ENCODE data around the gene SERF2.
A peak's percentile ranks its signal among the peaks of the same experiment; 100 is the strongest.
"Not testable (repeated sequence)": the region's sequence is repeated elsewhere in the genome, so short reads cannot be mapped to it uniquely, and the experiment has no call there.

Gene SERF2

DNA sequence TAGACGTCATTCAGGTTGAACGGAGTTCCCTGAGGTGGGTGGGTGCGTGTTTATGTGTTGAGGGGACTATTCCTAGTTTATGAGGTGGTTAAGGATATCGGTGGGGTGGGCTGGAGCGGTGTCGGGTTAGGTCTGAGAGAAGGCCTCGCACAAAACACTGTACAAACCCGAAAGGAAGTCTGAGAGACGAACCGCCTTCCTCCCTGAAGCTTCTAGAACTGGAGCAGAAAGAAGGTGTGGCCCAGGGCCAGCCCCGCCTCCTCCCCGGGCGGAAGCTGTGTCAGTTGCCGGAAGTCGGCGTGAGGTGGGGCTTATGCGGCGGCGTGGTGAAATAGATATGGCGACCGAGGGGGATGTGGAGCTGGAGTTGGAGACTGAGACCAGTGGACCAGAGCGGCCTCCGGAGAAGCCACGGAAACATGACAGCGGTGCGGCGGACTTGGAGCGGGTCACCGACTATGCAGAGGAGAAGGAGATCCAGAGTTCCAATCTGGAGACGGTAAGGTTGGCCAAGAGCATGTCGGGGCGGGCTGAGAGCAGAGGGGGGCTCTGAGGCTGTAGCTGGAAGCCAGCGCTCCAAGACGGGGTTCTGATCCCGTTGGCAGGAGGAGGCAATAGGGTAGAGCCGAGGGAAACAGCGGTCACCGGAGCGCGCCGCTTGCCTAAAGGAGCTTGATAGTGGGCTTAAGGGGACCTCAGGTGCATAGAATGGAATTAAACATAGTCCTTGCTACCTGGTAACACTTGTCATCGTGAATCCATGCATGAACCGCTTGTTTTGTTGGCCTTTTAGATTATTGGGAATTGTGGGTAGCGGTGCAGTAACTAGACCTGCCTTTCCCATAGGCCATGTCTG is 8.4 kb downstream of the SERF2 start, which contains the start of gene HYPK:
TSS of gene HYPK (plus strand) at position 314 of the 856 bp plus-strand sequence. CDS start at position 338, 24 bp downstream.
- peak; percentile 60 for DNase-seq (ENCODE audit: low read depth)
- H3K4me3 ChIP-seq (ENCODE audit: low read length): peak within 1 kb of the TSS; percentile 94
- TF ChIP-seq, protein P1, sequence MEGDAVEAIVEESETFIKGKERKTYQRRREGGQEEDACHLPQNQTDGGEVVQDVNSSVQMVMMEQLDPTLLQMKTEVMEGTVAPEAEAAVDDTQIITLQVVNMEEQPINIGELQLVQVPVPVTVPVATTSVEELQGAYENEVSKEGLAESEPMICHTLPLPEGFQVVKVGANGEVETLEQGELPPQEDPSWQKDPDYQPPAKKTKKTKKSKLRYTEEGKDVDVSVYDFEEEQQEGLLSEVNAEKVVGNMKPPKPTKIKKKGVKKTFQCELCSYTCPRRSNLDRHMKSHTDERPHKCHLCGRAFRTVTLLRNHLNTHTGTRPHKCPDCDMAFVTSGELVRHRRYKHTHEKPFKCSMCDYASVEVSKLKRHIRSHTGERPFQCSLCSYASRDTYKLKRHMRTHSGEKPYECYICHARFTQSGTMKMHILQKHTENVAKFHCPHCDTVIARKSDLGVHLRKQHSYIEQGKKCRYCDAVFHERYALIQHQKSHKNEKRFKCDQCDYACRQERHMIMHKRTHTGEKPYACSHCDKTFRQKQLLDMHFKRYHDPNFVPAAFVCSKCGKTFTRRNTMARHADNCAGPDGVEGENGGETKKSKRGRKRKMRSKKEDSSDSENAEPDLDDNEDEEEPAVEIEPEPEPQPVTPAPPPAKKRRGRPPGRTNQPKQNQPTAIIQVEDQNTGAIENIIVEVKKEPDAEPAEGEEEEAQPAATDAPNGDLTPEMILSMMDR (conservative IDR thresholded peaks at IDR 0.05; ENCODE audit: low read depth, low read length): no peak

DNA sequence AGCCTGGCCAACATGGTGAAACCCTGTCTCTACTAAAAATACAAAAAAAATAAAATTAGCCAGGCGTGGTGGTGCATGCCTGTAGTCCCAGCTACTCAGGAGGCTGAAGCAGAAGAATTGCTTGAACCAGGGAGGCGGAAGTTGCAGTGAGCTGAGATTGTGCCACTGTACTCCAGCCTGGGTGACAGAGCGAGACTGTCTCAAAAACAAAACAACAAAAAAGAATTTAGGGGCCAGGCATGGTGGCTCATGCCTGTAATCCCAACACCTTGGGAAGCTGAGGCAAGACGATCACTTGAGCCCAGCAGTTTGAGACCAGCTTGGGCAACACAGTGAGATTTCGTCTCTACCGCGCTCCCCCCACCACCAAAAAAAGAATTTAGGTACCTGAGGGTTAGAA is 10.6 kb downstream of the SERF2 start:
- DNase-seq (ENCODE audit: low read depth); H3K4me3 ChIP-seq (ENCODE audit: low read length): not testable (repeated sequence)

DNA sequence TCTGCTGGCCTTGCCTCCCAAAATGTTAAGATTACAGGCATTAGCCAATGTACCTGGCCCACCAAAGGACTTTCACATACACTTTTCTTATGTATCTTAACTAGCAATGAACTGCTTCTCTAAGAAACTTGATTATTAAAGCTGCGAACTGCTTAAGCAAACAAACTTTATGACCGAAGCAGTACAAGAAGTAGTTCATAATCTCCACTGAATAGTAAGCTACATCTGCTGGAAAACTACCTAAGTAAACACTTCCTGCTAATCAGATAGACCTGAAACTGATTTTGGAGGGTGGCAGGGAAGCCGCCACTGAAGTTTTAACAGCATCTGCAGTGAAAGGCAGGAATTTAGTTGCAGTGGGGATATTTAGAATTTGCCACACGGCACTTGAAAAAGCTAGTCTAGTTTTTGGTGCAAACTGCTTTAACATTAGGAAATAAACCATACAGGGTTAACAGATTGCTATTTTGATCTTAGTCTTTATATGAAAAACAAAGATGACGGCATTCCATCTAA is 16.4 kb downstream of the SERF2 start:
- DNase-seq (ENCODE audit: low read depth): no peak
- TF ChIP-seq, protein P1 (conservative IDR thresholded peaks at IDR 0.05; ENCODE audit: low read depth, low read length): no peak
- no peak overlapping the region for H3K4me3 ChIP-seq (ENCODE audit: low read length)

DNA sequence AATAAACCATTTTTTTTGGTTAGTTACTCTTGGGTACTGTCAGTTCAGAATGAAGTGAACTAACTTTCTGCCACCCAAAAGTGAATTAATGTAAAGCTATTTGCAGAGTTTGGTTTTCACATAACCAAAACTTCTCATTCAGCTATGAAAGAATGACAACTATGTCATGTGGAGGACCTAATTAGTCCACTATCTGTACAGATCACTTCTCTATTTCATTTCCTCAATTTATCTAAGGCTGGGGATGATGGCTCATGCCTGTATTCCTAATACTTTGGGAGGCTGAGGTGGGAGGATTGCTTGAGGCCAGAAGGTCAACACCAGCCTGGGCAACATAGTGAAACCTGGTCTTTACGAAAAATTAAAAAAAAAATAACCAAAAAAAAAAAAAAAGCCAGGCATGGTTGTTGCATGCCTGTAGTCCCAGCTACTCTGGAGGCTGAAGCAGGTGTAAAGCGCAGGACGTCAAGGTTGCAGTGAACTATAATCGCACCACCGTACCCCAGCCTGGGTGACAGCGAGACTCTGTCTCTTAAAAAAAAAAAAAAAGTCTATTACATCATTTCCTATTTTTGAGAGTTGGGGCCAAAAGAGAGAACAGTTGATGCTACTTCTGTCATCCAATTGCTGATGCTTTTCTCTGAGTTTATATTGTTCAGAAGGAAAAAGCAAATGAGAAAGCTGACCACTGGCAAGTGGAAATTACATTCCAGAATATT is 17.0 kb downstream of the SERF2 start:
- H3K4me3 ChIP-seq (ENCODE audit: low read length): no peak overlapping the region
- no peak for DNase-seq (ENCODE audit: low read depth)
- TF ChIP-seq, protein P1 (conservative IDR thresholded peaks at IDR 0.05; ENCODE audit: low read depth, low read length): no peak

DNA sequence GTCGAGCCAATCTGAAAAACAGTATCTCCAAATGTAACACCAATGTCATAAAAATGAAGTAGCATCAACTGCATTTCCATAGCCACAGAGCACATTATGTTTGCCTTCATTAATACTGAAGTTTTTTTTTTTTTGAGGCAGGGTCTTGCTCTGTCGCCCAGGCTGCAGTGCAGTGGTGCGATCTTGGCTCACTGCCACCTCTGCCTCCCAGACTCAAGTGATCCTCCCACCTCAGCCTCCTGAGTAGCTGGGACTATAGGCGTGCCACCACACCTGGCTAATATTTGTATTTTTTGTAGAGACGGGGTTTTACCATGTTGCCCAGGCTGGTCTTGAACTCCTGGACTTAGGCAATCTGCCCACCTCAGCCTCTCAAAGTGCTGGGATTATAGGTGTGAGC is 22.9 kb downstream of the SERF2 start:
- not testable (repeated sequence) for DNase-seq (ENCODE audit: low read depth)

DNA sequence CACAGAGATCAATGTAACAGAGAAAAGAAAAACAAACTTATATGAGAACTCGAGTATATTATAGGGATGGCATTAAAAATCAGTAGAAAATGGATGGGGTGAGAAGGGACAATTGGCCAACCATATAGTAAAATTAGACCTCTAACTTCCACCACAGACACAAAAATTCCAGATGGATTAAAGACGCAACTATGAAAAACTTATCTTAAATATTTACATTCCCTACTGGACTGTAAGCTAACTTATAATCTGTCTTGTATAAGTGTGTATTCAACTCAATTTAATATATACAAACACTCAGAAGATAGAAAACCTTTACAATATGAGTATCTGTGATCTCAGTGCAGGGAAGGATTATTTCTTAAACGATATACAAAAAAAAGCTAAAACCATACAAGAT is 29.4 kb downstream of the SERF2 start:
- no peak for DNase-seq (ENCODE audit: low read depth)
- TF ChIP-seq, protein P1 (conservative IDR thresholded peaks at IDR 0.05; ENCODE audit: low read depth, low read length): no peak
- no peak overlapping the region for H3K4me3 ChIP-seq (ENCODE audit: low read length)

More for the DNA sequence above, 22.9 kb downstream of the SERF2 start:
- not testable (repeated sequence) for H3K4me3 ChIP-seq (ENCODE audit: low read length)

DNA sequence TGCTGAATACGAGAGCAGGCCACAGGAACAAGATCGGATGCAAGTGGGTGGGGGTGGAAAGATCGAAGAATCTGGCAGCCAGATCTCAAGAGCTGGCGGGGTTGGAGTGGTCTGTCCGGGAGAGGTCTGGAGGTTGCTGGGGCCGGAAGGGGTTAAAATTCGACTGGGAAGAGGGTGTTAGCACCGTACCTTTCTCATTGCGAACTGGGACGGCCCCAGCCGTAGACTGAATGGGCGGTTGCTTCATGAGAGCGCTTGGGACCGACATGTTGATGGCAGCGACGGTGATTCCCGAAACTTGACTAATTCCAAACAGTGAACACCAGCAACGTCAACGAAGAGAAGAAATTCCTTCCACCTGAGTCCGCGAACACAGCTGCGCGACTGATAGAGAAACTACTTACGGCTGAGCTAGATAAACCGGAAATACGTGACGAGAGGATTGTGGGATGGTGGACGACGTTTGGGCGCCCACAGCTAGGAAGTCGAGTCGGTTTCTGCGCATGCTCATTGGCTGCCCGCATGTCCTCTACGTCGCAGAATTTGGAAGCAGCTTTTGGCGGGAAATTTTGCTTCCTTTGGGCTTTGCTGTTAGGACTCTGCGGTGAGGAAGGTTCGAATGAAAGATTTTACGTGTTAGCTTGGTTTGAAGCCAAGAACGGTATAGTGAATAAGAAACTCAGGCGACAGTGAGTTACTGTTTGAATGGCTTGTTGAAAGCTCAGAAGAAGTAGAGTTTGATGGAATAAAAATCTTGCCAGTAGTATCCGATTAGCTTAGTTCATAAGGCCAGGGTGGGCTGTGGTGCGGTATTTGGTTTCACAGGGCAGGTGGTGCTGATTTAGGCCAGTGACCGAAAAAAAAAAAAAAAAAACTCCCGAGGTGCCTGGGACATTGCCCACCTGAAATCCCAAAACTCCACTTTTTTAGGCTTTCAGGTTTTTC is 32.5 kb downstream of the SERF2 start, which contains the start of gene MFAP1:
TSS of gene MFAP1 (minus strand) at position 389 of the 945 bp plus-strand sequence. CDS start at position 268, 121 bp downstream.
- peak; percentile 76 for DNase-seq (ENCODE audit: low read depth)
- TF ChIP-seq, protein P1 (conservative IDR thresholded peaks at IDR 0.05; ENCODE audit: low read depth, low read length): no peak
- peak within 1 kb of the TSS; percentile 98 for H3K4me3 ChIP-seq (ENCODE audit: low read length)

DNA sequence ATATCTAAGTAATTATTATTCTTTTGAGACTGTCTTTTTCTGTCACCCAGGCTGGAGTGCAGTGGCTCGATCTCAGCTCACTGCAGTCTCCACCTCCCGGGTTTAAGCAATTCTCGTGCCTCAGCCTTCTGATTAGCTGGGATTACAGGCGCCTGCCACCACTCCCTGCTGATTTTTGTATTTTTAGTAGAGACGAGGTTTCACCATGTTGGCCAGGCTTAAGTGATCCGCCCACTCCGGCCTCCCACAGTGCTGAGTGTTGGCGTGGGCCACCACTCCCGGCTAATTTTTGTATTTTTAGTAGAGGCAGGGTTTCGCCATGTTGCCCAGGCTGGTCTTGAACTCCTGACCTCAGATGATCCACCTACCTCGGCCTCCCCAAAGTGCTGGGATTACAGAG is 33.2 kb downstream of the SERF2 start:
- H3K4me3 ChIP-seq (ENCODE audit: low read length); DNase-seq (ENCODE audit: low read depth): not testable (repeated sequence)
